ENCODE data around the gene PLCH1. TPM values are rescaled to one million over a fixed set of nuclear protein-coding genes. Genes with fewer than 3 reads are reported as not detected.

The PLCH1 gene
- total RNA-seq, 1 experiment from 2014 or later, result 3.8 TPM

- ChIA-PET CTCF (no interaction called here), POLR2A (no interaction called here), RAD21 (ENCODE audit: low non-redundant PET in 1 of 2, low total read pairs in 2 of 2, uncharacterized antibody in 2 of 2, unreplicated experiment in 2 of 2) (no interaction called here)
- Histone ChIP-seq H3K9me2 (ENCODE audit: insufficient read depth) (no peaks in the 10 kb centered on the region; the same call in 1 of the 2 replicates), H3K4me2 (ENCODE audit: low read length) (no peak overlapping the region), H3K79me2 (ENCODE audit: insufficient read depth, low read length) (no peaks in the 10 kb centered on the region), H3K36me3 (ENCODE audit: control insufficient read depth in 1 of 2, insufficient read depth in 2 of 2, low read length in 2 of 2) (no peaks in the 10 kb centered on the region), H4K20me1 (ENCODE audit: insufficient read depth) (no peaks in the 10 kb centered on the region), H3K4me3 (replicated peaks in 1 of 2; ENCODE audit: low read depth in 1 of 2, low read length in 2 of 2) (no peak overlapping the region), H3K4me1 (ENCODE audit: control insufficient read depth in 1 of 2, insufficient read depth in 2 of 2, low read length in 2 of 2) (no peaks in the 10 kb centered on the region), H2AFZ (ENCODE audit: low read depth, low read length, poor library complexity, severe bottlenecking) (no peak overlapping the region), H3K27me3 (ENCODE audit: insufficient read depth, low read length) (no peaks in the 10 kb centered on the region), H3K9ac (ENCODE audit: low read length) (no peak overlapping the region), H3K27ac (ENCODE audit: low read depth, low read length) (no peak overlapping the region), H3K9me3 (ENCODE audit: control insufficient read depth in 1 of 2, insufficient read depth in 1 of 2, low read depth in 1 of 2, low read length in 2 of 2) (no peaks in the 10 kb centered on the region)
- ATAC-seq, result no peak
- no peak for DNase-seq (ENCODE audit: low read depth, low spot score)
- no TSS peak for BruUV-seq (replicated peaks)
- intact Hi-C loops (cut with micrococcal nuclease), result no loop called here
- TF ChIP-seq SP1 (IDR thresholded peaks at IDR 0.05; ENCODE audit: low read depth), result no peak
- no peak for TF ChIP-seq RAD21 (IDR thresholded peaks at IDR 0.05; ENCODE audit: low read depth)
- no peak for TF ChIP-seq ZNF274 (IDR thresholded peaks at IDR 0.05; ENCODE audit: low read depth, low read length)
- TF ChIP-seq FOSL1 (IDR thresholded peaks at IDR 0.05; ENCODE audit: low read depth), result no peak
- no peak for TF ChIP-seq TCF7L2 (IDR thresholded peaks at IDR 0.05; ENCODE audit: borderline replicate concordance, extremely low read depth, insufficient read depth, insufficient read length)
- no peak for TF ChIP-seq YY1 (IDR thresholded peaks at IDR 0.05; ENCODE audit: extremely low read depth, insufficient replicate concordance, low read depth, low read length)
- no peak for TF ChIP-seq MAX (IDR thresholded peaks at IDR 0.05)
- no peak for TF ChIP-seq EZH2 (IDR thresholded peaks at IDR 0.05)
- TF ChIP-seq, protein P1, sequence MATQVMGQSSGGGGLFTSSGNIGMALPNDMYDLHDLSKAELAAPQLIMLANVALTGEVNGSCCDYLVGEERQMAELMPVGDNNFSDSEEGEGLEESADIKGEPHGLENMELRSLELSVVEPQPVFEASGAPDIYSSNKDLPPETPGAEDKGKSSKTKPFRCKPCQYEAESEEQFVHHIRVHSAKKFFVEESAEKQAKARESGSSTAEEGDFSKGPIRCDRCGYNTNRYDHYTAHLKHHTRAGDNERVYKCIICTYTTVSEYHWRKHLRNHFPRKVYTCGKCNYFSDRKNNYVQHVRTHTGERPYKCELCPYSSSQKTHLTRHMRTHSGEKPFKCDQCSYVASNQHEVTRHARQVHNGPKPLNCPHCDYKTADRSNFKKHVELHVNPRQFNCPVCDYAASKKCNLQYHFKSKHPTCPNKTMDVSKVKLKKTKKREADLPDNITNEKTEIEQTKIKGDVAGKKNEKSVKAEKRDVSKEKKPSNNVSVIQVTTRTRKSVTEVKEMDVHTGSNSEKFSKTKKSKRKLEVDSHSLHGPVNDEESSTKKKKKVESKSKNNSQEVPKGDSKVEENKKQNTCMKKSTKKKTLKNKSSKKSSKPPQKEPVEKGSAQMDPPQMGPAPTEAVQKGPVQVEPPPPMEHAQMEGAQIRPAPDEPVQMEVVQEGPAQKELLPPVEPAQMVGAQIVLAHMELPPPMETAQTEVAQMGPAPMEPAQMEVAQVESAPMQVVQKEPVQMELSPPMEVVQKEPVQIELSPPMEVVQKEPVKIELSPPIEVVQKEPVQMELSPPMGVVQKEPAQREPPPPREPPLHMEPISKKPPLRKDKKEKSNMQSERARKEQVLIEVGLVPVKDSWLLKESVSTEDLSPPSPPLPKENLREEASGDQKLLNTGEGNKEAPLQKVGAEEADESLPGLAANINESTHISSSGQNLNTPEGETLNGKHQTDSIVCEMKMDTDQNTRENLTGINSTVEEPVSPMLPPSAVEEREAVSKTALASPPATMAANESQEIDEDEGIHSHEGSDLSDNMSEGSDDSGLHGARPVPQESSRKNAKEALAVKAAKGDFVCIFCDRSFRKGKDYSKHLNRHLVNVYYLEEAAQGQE (IDR thresholded peaks at IDR 0.05; ENCODE audit: low read depth), result no peak
- no peak for TF ChIP-seq SIN3A (IDR thresholded peaks at IDR 0.05; ENCODE audit: low read depth)
- no peak for TF ChIP-seq ZFX (IDR thresholded peaks at IDR 0.05)
- TF ChIP-seq, protein P2, sequence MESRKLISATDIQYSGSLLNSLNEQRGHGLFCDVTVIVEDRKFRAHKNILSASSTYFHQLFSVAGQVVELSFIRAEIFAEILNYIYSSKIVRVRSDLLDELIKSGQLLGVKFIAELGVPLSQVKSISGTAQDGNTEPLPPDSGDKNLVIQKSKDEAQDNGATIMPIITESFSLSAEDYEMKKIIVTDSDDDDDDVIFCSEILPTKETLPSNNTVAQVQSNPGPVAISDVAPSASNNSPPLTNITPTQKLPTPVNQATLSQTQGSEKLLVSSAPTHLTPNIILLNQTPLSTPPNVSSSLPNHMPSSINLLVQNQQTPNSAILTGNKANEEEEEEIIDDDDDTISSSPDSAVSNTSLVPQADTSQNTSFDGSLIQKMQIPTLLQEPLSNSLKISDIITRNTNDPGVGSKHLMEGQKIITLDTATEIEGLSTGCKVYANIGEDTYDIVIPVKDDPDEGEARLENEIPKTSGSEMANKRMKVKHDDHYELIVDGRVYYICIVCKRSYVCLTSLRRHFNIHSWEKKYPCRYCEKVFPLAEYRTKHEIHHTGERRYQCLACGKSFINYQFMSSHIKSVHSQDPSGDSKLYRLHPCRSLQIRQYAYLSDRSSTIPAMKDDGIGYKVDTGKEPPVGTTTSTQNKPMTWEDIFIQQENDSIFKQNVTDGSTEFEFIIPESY (IDR thresholded peaks at IDR 0.05; ENCODE audit: extremely low read depth, insufficient replicate concordance, low read length), result no peak
- TF ChIP-seq POLR2AphosphoS5 (IDR thresholded peaks at IDR 0.05; ENCODE audit: low read depth, low read length), result no peak
- no peak for TF ChIP-seq EGR1 (IDR thresholded peaks at IDR 0.05; ENCODE audit: low read depth)
- TF ChIP-seq SRF (IDR thresholded peaks at IDR 0.05; ENCODE audit: low read depth), result no peak
- TF ChIP-seq EZH2phosphoT487 (IDR thresholded peaks at IDR 0.05; ENCODE audit: borderline replicate concordance), result no peak
Measured at GRCh38 chr3:155676252-155676981, 68.5 kb downstream of the PLCH1 start.
